GM18868 (cell line): Measurements from ENCODE around the gene LRP1B.
"Not testable (repeated sequence)": the region's sequence is repeated elsewhere in the genome, so short reads cannot be mapped to it uniquely, and the experiment has no call there.

Source experiments
- ATAC-seq: cut with Tn5 transposase; IDR thresholded peaks from one replicate; pipeline ENCODE4 v1.9.1; 2021; ENCODE audit warnings: mild to moderate bottlenecking, moderate library complexity; ENCODE audit not compliant: unreplicated experiment

Gene LRP1B

GRCh38 chr2:140597205-140597604, 1533.6 kb downstream of the LRP1B start:
- no peak for ATAC-seq

GRCh38 chr2:140596447-140596846, 1534.4 kb downstream of the LRP1B start:
- ATAC-seq: no peak

DNA sequence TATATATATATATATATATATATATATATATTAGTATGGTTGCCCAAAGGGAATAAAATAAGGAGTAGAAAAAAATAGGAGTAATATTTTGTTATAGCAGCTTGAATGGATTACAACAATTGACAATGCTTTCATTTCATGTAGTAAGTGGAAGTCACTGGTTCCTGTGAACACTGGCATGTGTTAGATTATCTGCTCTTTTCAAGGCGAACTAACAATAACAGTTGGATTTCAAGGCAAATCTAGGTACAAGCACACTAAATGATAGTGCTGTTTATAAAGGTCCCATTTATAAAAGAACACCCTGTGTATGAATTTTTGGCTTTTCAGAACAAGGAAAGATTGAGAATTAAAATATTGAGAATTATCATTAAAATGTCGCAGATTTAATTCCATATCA, 1535.7 kb downstream of the LRP1B start:
- ATAC-seq: no peak

DNA sequence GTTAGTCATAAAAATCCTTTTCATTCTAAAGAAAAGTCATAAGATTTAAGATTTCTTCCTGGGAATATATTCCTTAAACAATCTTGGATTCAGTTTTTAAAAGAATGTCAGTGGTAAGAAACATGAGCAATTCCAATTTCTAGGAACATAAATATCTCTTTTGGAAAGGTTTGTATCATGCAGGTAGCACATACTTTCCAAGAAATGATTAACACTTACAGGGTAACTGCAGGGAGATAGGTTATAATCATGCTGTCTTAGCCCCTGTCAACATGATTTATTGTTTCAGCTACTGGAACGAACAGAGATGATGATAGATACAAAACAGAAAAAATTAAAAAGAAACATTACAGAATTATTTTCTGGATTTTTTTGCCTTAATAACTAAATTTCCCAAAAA, 1537.7 kb downstream of the LRP1B start:
- no peak for ATAC-seq

DNA sequence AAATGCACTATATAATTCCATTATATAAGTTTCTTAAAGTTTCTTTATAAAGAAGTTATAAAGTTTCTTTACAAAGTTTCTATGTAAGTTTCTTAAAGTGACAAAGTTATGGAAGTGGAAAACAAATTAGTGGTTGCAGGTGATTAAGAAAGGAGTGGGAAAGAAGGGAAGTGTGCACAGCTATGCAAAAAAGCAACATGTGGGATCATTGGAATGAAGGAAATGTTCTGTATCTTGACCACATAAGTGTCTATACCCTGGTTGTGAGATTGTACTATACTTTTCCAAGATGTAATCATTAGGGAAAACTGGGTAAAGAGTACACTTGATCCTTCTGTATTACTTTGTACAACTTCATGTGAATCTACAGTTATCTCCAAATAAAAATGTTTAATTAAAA, 1541.1 kb downstream of the LRP1B start:
- no peak for ATAC-seq

GRCh38 chr2:140589273-140589672, 1541.5 kb downstream of the LRP1B start:
- no peak for ATAC-seq

GRCh38 chr2:140586379-140586778, 1544.4 kb downstream of the LRP1B start:
- peak; percentile 100 for ATAC-seq

DNA sequence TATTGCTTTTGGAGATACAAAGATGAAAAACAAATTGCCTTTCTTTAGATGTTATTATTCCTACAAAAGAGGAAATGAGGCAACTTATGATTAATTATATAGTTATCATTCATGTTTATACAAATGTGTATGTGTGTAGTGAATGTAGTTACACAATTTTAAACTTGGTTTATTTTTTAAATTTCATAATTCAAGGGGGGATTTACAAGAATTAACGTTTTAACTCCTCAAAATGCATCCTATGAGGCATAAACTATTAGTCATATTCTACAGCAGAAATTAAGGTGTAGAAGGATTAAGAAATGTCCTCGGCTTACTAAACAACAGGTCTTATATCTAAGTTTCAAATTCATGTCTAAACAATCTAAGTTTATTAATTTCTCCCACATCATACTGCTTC, 1545.8 kb downstream of the LRP1B start:
- ATAC-seq: no peak

- ATAC-seq: no peak
These were observed 1546.3 kb downstream of the LRP1B start for GRCh38 chr2:140584471-140584870.

DNA sequence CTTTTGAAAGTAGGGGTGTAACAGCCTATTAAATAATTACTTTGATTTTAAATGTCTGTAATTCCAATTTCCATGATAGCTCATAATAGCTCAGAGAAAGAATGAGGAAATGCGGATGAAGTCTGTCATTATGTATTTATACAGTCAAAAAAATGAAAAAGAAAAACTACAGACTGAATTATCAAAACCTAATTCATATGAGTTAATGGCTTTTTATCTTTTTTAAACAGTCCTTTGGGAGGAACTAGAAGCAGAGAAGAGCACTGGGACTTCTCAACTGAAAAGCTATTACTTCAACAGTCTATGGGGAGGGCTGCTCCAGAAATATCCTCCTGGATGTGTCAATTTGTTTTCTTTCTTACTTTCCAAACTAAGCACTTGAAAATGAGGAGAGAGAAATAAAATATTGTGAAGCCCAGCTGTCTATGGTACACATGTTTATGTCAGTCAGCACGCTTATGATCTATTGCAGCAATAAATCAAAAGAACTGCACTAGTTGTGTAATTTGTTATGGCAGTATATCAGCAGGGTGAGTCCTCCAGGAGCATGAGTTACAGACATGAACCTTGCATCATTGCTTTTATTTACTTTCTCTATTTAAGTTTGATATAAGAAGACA, 1550.2 kb downstream of the LRP1B start:
- ATAC-seq: no peak

- ATAC-seq: peak; percentile 43
These were observed 1553.4 kb downstream of the LRP1B start for GRCh38 chr2:140577453-140577852.

DNA sequence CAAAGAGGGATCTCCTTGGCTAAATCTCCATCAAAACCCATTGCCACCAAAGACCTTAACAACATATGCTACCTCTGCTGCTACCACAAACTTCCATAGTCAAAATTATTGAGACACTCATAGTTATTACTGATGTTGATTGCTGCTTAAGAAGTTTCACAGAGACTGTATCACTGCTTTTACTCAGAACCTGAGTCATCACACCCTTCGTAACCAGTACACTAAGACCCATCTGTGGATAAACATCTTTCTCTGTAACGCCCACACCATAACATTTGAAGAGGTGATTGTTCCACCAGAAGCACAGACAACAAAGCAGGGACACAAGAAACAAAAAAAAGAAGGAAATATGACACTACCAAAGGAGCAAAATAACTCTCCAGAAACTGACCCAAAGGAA, 1563.1 kb downstream of the LRP1B start:
- ATAC-seq: no peak

DNA sequence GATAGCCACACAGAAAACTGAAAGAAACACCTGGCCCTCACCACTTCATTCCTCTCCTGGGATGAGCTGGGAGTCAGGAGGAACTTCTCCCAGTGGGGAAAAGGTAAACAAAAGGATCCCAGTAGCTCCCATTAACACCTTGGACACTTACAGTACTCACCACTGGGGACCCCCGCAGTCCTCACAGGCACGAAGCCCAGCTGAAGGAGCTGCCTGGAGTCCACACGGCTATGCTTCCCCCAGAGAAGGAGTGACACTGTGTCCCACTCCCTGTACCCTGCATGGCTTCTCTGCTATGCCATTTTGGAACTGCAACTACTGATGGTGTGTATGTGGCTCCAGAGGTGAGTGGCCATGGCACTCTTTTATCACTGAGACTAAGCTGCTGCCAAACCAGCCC, 1565.1 kb downstream of the LRP1B start:
- ATAC-seq: no peak

GRCh38 chr2:140555701-140556100, 1575.1 kb downstream of the LRP1B start:
- no peak for ATAC-seq

GRCh38 chr2:140552634-140553033, 1578.2 kb downstream of the LRP1B start:
- ATAC-seq: no peak

DNA sequence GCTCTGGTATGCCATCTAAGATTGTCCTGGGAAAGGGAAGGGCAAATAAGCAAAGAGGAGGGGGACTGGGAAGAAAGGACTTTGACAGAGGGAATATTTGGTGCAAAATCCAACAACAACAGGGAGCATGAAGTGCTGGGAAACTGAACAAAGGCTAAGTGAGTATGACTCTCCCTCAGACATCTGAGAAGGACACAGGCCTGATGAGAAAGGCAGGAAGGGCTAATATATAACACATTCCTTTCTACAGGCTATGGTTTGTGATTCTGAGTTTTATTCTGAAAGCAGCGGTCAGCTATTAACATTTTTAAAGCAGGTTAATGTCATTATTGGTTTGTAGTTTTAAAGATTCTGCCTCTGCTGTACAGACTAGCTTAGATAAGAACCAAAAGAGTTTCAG, 1579.5 kb downstream of the LRP1B start:
- no peak for ATAC-seq

DNA sequence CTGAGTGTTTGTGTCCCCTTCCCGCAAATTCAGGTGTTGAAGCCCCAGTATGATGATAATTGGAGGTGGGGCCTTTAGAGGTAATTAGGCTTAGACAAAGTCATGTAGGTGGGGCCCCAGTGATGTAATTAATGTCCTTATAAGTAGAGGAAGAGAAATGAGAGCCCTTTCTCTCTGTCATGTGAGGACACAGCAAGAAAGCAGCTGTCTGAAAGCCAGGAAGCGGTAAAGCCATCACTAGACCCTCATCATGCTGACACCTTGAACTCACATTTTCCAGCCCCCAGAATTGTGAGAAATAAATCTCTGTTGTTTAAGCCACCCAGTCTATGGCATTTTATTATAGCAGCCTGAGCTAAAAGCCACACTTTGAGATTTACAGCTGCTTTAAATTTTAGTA, 1580.0 kb downstream of the LRP1B start:
- no peak for ATAC-seq

GRCh38 chr2:140544769-140545168, 1586.0 kb downstream of the LRP1B start:
- not testable (repeated sequence) for ATAC-seq

DNA sequence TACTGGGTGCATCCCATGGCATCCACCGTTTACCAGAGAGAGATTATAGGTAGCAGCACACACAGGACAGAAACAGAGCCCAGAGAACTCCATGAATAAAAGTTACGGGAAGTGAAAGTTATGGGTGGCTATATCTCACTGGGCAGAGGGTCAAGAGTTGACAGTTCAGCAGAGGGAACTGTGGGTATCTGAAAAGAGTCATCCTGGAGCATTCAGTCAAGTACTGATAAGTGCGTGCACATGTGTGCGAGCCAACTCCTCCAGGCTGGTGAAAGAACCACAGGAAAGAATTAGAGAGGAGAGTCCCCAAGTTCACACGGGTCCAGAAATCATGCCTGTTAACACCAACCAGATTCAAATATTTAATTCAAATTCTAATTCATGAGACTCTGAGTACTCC, 1588.2 kb downstream of the LRP1B start:
- ATAC-seq: no peak

- ATAC-seq: no peak
These were observed 1591.5 kb downstream of the LRP1B start for GRCh38 chr2:140539242-140539875.

DNA sequence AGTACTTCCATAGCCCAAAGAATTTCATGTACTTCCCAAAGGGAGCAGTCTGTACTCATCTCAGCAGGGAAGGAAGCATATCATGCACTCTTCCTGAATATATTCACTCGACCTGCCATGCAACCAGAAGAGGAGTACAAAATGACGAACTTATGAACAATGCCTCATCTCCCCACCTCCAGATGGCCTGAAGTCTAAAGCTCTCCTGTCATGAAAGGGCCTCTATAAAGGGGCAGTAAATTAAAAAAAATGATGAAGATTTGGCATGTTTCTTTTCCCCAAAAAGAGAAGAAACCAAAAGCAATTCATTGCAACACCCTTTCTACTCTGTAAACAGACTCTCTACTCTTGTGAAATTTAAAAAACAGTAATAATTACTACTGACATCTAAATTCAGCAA, 1601.1 kb downstream of the LRP1B start:
- no peak for ATAC-seq

DNA sequence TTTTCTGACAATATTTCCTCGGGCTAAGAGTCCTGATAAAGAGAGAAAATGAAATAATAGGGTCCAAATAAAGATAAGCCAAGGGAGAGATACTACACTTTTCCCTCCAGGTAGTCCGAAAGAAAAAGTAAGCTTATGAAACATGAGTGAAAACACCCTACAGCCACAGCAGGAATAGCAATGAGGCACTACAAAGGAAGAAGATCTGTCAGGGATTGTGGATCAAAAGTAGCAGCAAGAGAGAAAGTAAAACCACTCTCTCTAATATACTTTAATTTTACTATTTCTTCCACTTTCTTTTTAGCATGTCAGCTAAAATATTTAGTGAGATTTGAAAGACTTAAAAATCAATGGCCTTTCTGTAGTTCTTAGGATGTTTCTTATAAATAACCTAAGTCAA, 1601.8 kb downstream of the LRP1B start:
- no peak for ATAC-seq

GRCh38 chr2:140526575-140526974, 1604.2 kb downstream of the LRP1B start:
- no peak for ATAC-seq
